PFSK-1 (cell line): ENCODE results near the gene OSBPL3.

Experiments
- POLR2AphosphoS5 ChIP-seq: IDR thresholded peaks from 2 replicates; pipeline ENCODE4 v1.6.1; 2012; ENCODE audit warnings: low read depth, mild to moderate bottlenecking, control low read depth, low read length, moderate library complexity
- SIN3A ChIP-seq: IDR thresholded peaks from 2 replicates; pipeline ENCODE4 v1.6.1; 2012; ENCODE audit warnings: mild to moderate bottlenecking, low read length, moderate library complexity, borderline replicate concordance; ENCODE audit not compliant: insufficient read depth
- TAF1 ChIP-seq: IDR thresholded peaks from 2 replicates; pipeline ENCODE4 v1.6.1; 2012; ENCODE audit warnings: low read length, control low read depth, borderline replicate concordance; ENCODE audit not compliant: insufficient read depth
- TF ChIP-seq, protein P1 (sequence below), 2 experiments: IDR thresholded peaks; 2 replicates each; pipeline versions ENCODE4 v1.6.1 to v1.8.0; 2011 to 2012; ENCODE audit warnings: low read depth in 2 of 2, low read length in 2 of 2, control low read depth in 1 of 2, inconsistent platforms in 1 of 2, mild to moderate bottlenecking in 1 of 2, moderate library complexity in 1 of 2; ENCODE audit not compliant: insufficient read depth in 1 of 2

- TF ChIP-seq, protein P1, sequence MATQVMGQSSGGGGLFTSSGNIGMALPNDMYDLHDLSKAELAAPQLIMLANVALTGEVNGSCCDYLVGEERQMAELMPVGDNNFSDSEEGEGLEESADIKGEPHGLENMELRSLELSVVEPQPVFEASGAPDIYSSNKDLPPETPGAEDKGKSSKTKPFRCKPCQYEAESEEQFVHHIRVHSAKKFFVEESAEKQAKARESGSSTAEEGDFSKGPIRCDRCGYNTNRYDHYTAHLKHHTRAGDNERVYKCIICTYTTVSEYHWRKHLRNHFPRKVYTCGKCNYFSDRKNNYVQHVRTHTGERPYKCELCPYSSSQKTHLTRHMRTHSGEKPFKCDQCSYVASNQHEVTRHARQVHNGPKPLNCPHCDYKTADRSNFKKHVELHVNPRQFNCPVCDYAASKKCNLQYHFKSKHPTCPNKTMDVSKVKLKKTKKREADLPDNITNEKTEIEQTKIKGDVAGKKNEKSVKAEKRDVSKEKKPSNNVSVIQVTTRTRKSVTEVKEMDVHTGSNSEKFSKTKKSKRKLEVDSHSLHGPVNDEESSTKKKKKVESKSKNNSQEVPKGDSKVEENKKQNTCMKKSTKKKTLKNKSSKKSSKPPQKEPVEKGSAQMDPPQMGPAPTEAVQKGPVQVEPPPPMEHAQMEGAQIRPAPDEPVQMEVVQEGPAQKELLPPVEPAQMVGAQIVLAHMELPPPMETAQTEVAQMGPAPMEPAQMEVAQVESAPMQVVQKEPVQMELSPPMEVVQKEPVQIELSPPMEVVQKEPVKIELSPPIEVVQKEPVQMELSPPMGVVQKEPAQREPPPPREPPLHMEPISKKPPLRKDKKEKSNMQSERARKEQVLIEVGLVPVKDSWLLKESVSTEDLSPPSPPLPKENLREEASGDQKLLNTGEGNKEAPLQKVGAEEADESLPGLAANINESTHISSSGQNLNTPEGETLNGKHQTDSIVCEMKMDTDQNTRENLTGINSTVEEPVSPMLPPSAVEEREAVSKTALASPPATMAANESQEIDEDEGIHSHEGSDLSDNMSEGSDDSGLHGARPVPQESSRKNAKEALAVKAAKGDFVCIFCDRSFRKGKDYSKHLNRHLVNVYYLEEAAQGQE (IDR thresholded peaks at IDR 0.05; ENCODE audit: insufficient read depth in 1 of 2, low read depth in 2 of 2, low read length in 2 of 2) = no peak
- TF ChIP-seq POLR2AphosphoS5 (no peak), TAF1 (no peak), SIN3A (no peak)
These were observed 216.0 kb downstream of the OSBPL3 start for GRCh38 chr7:24764011-24764410.
